SK-N-MC (cell line): ENCODE measurements around the gene NAT9.

Source experiments
- EZH2 ChIP-seq: fragments of 200-600 bp; sonication (generic); IDR thresholded peaks from one replicate; pipeline ENCODE4 v1.6.1; 2017; ENCODE audit warnings: antibody characterized with exemption
- FOXP2 ChIP-seq: optimal IDR thresholded peaks from 2 replicates; pipeline ENCODE3; 2011; ENCODE audit warnings: mild to moderate bottlenecking, moderate library complexity; ENCODE audit not compliant: insufficient read depth; ENCODE audit errors: extremely low read length, control extremely low read depth
- POLR2AphosphoS5 ChIP-seq: IDR thresholded peaks from 2 replicates; pipeline ENCODE4 v1.6.1; 2012; ENCODE audit warnings: mild to moderate bottlenecking, low read depth, low read length, borderline replicate concordance

- TF ChIP-seq EZH2 (no peak), POLR2AphosphoS5 (no peak), FOXP2 (no peak)
Observed at GRCh38 chr17:74733365-74734122, 42.6 kb downstream of the NAT9 start.
